ENCODE results near the gene BCAS3.

- no peak for TF ChIP-seq EZH2 (IDR thresholded peaks at IDR 0.05; ENCODE audit: borderline replicate concordance, low read depth, low read length, poor library complexity, severe bottlenecking)
- no peak for TF ChIP-seq CTCF (conservative IDR thresholded peaks at IDR 0.05; ENCODE audit: low read depth, low read length)
Measured at GRCh38 chr17:60887614-60888028, 210.0 kb downstream of the BCAS3 start.

All from A673 (cell line).